Mesendoderm (in vitro differentiated cells): Measurements from ENCODE around the gene RIT2.

Experiments used
- DNase-seq: peaks from one replicate; pipeline ENCODE4 v3.0.0; 2013
- H2AK5ac ChIP-seq: 2 replicates; pipeline ENCODE4 v1.6.1; 2013; ENCODE audit warnings: low read length, inconsistent platforms
- H2BK120ac ChIP-seq: 2 replicates; pipeline ENCODE4 v1.6.1; 2013; ENCODE audit warnings: low read depth, mild to moderate bottlenecking, low read length, moderate library complexity, mixed read lengths
- H2BK15ac ChIP-seq: replicated peaks from 2 replicates; pipeline ENCODE4 v1.6.1; 2013; ENCODE audit warnings: low read depth, mild to moderate bottlenecking, moderate library complexity
- H2BK5ac ChIP-seq: 2 replicates; pipeline ENCODE4 v1.6.1; 2013; ENCODE audit warnings: low read length, inconsistent platforms
- H3K18ac ChIP-seq: 2 replicates; pipeline ENCODE4 v1.6.1; 2013; ENCODE audit warnings: mild to moderate bottlenecking, low read length, mixed read lengths
- H3K23ac ChIP-seq: one replicate; pipeline ENCODE4 v1.6.1; 2013; ENCODE audit warnings: low read length
- H3K27ac ChIP-seq: 2 replicates; pipeline ENCODE4 v1.5.1; 2013; ENCODE audit warnings: low read depth, mild to moderate bottlenecking, inconsistent platforms, low read length, moderate library complexity
- H3K27me3 ChIP-seq: 2 replicates; pipeline ENCODE4 v1.6.1; 2013; ENCODE audit warnings: low read length, control low read depth, mild to moderate bottlenecking, inconsistent platforms; ENCODE audit not compliant: insufficient read depth, poor library complexity
- H3K36me3 ChIP-seq: 2 replicates; pipeline ENCODE4 v1.6.1; 2013; ENCODE audit warnings: low read length, inconsistent platforms; ENCODE audit not compliant: control insufficient read depth, insufficient read depth
- H3K4ac ChIP-seq: one replicate; pipeline ENCODE4 v1.6.1; 2013; ENCODE audit warnings: low read depth, mild to moderate bottlenecking, low read length, moderate library complexity
- H3K4me1 ChIP-seq: 2 replicates; pipeline ENCODE4 v1.6.1; 2013; ENCODE audit warnings: low read depth, low read length, inconsistent platforms; ENCODE audit not compliant: control insufficient read depth
- H3K4me2 ChIP-seq: 2 replicates; pipeline ENCODE4 v1.6.1; 2013; ENCODE audit warnings: low read length
- H3K4me3 ChIP-seq: 2 replicates; pipeline ENCODE4 v1.5.1; 2013; ENCODE audit warnings: mild to moderate bottlenecking, low read length
- H3K56ac ChIP-seq: one replicate; pipeline ENCODE4 v1.6.1; 2013; ENCODE audit warnings: low read length
- H3K79me1 ChIP-seq: 2 replicates; pipeline ENCODE4 v1.6.1; 2013; ENCODE audit warnings: low read length, inconsistent platforms
- H3K79me2 ChIP-seq: 2 replicates; pipeline ENCODE4 v1.6.1; 2013; ENCODE audit warnings: mild to moderate bottlenecking, low read length; ENCODE audit not compliant: control insufficient read depth, insufficient read depth
- H3K9ac ChIP-seq: 2 replicates; pipeline ENCODE4 v1.6.1; 2013; ENCODE audit warnings: low read length, inconsistent platforms
- H4K5ac ChIP-seq: one replicate; pipeline ENCODE4 v1.6.1; 2013; ENCODE audit warnings: low read length
- H4K8ac ChIP-seq: one replicate; pipeline ENCODE4 v1.6.1; 2013; ENCODE audit warnings: low read depth, mild to moderate bottlenecking, control low read depth, low read length, moderate library complexity
- WGBS: extraction: QIAGEN DNeasy Blood & Tissue Kit; methylation state at CpG from one replicate; pipeline ENCODE4 v1.1.7; 2013; ENCODE audit warnings: low lambda C conversion rate, missing lambda C conversion rate; ENCODE audit not compliant: insufficient coverage; ENCODE audit errors: extremely low coverage; 5-methylcytosine and 5-hydroxymethylcytosine counted together

RIT2 gene

DNA sequence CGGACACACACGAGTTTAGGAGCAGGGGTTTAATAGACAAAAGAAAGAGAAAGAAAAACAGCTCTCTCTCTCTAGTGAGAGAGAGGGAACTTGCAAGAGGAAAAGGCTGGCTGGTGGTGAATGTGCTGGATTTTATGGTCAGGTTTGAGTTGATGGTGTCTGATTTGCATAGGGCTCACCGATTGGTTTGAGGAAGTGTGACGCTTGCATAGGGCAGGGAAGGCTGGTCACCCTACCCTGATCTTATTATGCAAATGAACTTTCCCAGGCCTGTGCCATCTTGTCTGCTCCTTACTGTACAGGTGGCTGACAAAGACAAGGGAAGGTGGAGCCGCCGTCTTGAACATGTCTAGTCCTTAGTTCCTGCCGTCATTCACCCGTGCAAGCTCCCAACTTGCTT, 408.9 kb downstream of the RIT2 start:
- no CpG with 5 or more reads among the region's 8 CpGs for WGBS
- Histone ChIP-seq H3K27me3 (no peaks in the 10 kb centered on the region), H2BK5ac (no peak overlapping the region), H2AK5ac (no peak overlapping the region), H2BK120ac (no peak overlapping the region), H3K4me1 (no peaks in the 10 kb centered on the region), H3K79me2 (no peaks in the 10 kb centered on the region), H3K27ac (no peak overlapping the region), H4K8ac (no peak overlapping the region), H3K9ac (no peak overlapping the region), H3K23ac (no peak overlapping the region), H3K4me2 (no peak overlapping the region), H3K4me3 (no peak overlapping the region), H4K5ac (no peak overlapping the region), H3K56ac (no peak overlapping the region), H2BK15ac (no peak overlapping the region), H3K79me1 (no peaks in the 10 kb centered on the region), H3K18ac (no peak overlapping the region), H3K36me3 (no peaks in the 10 kb centered on the region), H3K4ac (no peak overlapping the region)
- DNase-seq, result peak; percentile 45

DNA sequence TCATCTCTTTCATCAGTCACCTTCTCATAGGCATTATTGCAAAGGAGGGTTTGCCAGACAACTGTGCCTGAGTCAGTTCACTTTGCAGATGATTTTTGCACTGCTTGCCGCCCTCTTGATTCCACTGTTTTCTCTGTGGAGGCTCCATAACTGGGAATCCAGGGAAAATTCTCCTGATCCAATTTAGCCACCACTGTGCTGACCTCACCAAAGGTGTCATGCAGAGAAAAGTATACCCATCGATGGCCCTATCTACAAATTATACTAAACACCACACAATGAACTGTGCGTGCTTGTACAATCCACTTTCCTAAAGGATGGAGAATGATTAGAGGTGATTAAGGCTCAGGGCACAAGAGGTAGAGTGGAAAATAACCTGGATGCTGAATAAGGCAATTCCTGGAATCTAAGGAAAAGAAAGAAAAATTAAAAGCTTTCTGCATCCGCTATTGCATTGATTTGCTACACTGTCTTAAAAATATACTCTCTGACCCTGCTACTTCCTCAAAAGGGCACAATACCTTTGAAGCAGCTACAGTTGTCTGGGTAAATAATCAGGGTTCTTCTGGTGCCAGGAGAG, 409.4 kb downstream of the RIT2 start:
- H3K23ac ChIP-seq, result no peak overlapping the region
- no peaks in the 10 kb centered on the region for H3K36me3 ChIP-seq
- H3K27ac ChIP-seq, result no peak overlapping the region
- H3K79me1 ChIP-seq, result no peaks in the 10 kb centered on the region
- no peak overlapping the region for H2BK120ac ChIP-seq
- no peak overlapping the region for H3K4ac ChIP-seq
- DNase-seq, result no peak
- no peak overlapping the region for H2BK15ac ChIP-seq
- no peaks in the 10 kb centered on the region for H3K79me2 ChIP-seq
- no peak overlapping the region for H3K4me2 ChIP-seq
- H3K27me3 ChIP-seq, result no peaks in the 10 kb centered on the region
- H3K4me3 ChIP-seq, result no peak overlapping the region
- no peaks in the 10 kb centered on the region for H3K4me1 ChIP-seq
- no peak overlapping the region for H2AK5ac ChIP-seq
- WGBS, result no CpG with 5 or more reads among the region's 4 CpGs
- no peak overlapping the region for H3K56ac ChIP-seq
- H2BK5ac ChIP-seq, result no peak overlapping the region
- H3K9ac ChIP-seq, result no peak overlapping the region
- H4K8ac ChIP-seq, result no peak overlapping the region
- H3K18ac ChIP-seq, result no peak overlapping the region
- H4K5ac ChIP-seq, result no peak overlapping the region
